HG03103 (cell line): ENCODE measurements around the gene NDOR1.
A peak's percentile ranks its signal among the peaks of the same experiment; 100 is the strongest.

Source experiments
- ATAC-seq: cut with Tn5 transposase; IDR thresholded peaks from one replicate; pipeline ENCODE4 v1.9.1; 2021; ENCODE audit warnings: low read depth; ENCODE audit not compliant: unreplicated experiment

NDOR1 gene

DNA sequence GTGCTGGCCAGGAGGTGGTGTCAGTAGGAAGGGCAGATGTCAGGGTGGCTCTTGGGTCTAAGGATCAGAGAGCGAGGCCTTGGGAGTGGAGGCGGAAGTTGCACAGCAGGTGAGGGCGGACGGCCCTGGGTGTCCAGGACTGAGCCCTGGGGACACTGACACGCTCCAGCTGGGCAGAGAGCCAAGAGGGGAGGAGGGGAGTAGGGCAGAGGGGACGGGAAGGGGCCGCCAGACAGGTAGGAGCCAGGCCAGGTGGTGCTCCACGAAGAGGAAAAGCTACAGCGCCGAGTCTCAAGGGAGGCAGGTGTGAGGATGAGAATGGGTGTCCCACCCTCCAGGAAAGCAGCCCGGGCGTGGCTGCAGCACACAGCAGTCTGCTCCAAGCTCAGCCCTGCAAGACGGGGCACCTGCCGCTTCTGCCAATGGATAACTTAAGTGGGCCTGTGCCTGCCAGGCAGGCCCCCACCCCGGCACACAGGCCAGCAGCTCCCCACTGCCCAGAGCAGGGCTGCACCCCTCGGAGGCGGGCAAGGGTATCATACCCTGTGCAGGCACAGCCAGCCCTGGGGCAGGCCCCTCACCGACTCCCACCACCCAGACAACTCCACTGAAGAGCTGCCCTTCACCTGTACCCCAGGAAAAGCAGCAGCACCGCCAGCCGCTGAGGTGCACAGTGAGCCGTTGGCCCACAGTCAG is 9.8 kb upstream of the NDOR1 start:
- no peak for ATAC-seq

DNA sequence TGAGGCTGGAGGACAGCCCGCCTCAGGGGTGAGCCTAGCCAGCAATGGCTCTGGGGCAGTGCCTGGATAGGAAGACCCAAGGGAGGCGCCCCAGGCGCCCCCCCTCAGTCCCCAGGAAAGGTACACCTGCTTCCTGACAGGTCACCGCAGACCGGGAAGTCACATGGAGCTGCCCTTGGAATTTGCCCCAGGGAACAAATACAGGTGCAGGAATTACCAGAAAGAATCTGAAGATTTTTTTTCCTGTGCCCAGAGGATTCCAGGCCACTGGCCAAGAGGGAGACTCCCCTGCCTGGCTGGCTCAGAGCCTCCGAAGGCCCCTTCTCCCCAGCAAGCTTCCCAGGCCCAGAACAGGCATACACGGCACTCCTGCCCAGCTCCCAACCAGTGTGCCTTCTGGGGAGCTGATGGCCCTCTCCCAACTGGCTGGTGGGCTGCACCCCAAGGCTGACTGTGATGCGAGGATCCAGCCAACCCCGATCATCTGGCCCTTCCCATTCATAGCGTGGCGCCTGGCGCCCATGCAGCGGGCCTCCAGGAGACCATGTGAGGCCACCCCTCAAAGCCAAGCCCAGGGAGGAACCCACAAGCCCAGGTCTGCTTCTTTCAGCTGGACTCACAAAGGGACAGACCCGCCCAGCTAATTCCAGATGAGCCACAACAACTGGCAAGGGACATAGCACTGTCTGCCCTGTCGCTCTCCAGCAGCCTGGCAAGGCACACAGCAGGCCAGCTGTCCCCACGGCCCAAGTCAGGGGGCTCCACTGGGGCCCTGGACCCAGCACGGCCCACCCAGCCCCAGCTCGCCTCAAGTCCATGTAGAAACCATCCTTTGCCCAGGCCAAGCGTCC is 7.2 kb upstream of the NDOR1 start:
- ATAC-seq = no peak

DNA sequence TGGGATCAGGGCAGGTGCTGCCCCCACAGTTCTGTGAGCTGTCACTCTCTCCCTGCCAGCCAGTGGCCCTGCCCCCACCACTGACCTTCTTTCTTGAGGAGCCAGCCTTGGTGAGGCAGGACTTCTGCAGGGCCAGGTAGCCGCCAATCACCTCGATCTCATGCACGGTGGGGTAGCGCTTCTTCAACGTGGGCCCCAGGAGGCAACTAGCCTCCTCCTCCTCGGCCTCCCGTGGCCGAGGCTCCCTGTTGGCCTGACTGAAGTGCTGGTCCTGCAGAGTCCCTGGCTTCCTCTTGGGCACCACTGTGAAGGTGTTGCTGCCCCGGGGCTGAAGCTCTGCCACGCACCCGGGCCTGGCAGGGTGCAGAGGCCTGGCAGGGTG is 6.6 kb upstream of the NDOR1 start:
- ATAC-seq = no peak

DNA sequence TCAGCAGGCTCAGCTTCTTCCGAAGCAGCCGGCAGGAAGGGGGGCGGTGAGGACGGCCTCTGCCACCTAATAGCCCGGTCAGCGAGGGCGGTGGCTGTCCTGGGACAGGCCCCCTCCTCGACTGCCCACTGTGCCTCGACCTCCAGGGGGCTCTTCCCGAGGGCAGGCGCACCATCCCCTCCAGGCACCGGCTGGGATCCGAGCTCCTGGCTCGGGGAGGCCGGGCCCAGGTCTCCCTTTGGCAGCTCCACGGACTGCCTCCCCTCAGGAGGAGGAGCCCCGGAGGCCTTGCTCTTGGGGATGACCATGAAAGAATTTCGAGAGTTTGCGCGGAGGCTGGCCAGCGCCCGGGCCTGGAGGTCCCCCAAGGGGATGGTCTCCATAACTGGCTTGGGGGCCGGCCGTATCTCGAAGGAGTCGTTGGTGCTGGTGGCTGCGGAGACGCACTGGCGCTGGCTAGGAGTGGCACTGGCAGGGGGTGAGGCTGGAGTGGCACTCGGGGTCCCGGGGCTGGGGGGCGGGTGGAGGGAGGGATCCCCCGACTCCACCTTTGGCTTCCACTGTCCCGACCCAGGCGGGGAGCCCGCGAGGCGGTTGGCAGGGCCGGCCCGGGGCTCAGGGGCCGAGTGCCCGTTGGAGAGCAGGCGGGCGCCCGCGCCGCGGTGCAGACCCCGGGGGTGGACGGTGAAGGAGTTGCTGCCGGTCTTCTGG is 5.9 kb upstream of the NDOR1 start:
- ATAC-seq = no peak

DNA sequence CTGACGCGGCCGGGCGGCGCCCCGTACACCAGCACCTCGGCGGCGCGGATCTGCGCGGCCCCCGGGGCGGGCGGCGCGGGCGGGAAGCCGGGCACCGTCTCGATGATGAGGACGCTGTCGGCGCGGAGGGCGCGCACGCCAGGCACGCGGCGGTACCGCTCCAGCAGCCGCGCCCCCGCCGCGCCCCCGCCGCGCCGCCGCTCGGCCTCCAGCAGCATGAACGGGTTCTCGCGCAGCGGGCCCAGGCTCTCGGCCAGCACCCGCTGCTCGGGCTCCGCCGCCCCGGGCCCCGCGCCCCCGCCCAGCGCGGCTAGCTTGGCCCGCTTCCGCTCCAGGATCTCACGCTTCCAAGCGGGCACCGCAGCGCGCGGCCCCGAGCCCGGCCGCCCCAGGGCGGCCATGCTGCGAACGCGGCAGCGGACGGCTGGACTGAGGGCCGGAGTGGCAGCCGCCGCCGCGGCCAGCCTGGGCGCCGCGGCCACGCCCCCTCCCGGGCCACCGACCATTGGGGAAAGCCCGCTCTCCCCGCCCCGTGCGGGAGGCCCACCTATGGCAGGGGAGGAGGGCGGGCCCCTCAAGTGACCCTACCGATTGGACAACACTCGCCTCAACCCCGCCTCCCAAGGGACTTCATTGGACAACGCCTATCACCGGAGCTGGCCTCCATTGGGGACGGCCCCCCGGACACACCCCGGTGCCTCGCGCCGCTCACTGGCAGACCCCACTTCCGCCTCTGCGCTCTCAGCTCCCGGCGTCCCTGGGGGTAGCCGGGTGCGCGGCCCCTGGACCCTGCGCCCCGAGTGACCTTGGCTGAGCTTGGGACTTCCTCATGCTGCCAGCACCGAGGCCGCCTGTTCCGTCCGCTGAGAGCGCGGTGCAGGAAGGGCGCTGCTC is 4.9 kb upstream of the NDOR1 start, which contains the start of gene TPRN:
Gene TPRN (minus strand): TSS at position 431 of the 894 bp plus-strand sequence. CDS start 30 bp downstream, at position 401.
- ATAC-seq = peak; percentile 81

DNA sequence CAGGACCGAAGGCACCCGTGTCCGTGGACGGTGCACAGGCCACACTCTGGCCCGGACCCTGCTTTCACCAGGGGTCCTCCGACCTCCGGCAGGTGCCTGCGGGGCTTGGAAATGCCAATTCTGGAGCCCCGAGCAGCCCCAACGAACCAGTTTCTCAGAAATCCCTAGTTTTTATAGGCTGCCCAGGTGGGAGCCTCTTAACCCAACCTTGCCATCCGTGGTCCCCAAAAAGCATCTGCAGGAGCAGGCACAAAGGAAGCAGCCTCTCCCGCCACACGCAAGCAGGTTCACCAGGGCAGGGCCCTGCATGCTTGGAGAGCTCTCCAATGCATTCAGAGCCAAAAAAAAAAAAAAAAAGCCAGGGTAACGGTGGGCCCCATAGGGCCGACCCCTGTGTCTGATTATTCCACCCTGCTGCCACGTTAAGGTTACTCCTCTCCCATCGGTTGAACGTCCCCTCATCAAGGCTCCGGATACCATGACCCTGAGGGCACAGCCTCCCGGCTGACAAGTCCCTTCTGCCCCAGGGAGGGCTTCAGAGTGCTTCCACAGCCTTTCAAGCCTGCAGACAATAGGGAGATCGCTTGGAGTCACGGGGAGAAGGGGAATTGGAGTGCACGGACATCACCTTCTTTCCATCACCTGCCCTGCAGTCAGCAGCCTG is 4.2 kb upstream of the NDOR1 start:
- ATAC-seq = no peak

DNA sequence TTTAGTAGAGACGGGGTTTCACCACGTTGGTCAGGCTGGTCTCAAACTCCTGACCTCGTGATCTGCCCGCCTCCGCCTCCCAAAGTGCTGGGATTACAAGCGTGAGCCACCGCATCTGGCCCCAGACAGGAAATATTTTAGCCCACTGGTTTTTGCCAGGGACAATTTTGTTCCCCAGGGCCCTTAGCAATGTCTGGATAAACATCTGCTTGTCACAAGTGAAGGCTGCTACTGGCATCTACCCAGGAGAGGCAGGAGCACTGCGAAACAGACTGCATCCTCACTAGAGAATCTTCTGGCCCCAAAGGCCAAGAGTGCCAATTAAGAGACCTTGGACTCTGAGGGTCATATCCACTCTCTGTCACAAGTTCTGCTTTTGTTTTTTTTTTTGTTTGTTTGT is 2.5 kb upstream of the NDOR1 start:
- no peak for ATAC-seq

GRCh38 chr9:137204731-137205125 is 772 bp upstream of the NDOR1 start:
- no peak for ATAC-seq

GRCh38 chr9:137206602-137207001 is 1.1 kb downstream of the NDOR1 start:
- no peak for ATAC-seq

- no peak for ATAC-seq
Measured at GRCh38 chr9:137211532-137211931, 6.0 kb downstream of the NDOR1 start.

- ATAC-seq = no peak
Measured at GRCh38 chr9:137212520-137212919, 7.0 kb downstream of the NDOR1 start.

DNA sequence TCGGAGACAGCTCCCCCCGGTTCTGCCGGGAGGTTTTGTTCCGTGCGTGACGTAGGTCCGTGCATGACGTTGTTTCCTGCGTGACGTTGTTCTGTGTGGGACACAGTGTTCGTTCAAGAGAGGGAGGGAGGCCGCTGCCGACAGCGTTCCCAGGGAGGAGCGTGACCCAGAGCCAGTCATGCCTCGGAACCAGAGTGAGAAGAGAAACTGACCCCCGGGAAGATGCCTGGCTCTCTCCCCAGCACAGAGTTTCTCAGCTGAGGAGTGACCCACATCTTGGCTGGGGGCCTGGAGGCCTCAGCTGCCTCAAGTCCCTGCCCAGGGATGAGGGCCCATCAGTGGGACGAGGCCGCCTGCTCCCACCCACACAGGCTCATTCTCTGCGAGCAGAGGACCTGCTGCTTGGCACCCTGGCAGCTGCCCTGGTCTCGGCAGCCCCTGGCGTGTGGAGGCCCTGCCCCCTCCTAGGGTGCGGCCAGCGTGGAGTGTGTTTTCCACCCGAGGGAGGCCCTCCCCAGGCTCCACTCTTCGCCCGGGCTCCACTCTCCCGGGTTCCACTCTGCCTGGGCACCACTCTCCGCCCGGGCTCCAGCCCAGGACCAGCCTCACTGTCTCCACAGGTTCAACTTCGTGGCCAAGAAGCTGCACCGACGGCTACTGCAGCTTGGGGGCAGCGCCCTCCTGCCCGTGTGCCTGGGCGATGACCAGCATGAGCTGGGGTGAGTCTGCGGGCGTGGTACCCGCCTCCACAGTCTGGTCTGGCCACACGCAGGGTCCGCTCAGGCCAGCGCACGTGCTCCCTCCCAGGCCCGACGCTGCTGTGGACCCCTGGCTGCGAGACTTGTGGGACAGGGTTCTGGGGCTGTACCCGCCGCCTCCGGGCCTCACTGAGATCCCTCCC is 7.9 kb downstream of the NDOR1 start:
- ATAC-seq = no peak

GRCh38 chr9:137214620-137215019 is 9.1 kb downstream of the NDOR1 start:
- ATAC-seq = no peak

- ATAC-seq = no peak
Measured at GRCh38 chr9:137215196-137215986, 9.9 kb downstream of the NDOR1 start.

- no peak for ATAC-seq
Measured at GRCh38 chr9:137216188-137216965, 10.9 kb downstream of the NDOR1 start.

DNA sequence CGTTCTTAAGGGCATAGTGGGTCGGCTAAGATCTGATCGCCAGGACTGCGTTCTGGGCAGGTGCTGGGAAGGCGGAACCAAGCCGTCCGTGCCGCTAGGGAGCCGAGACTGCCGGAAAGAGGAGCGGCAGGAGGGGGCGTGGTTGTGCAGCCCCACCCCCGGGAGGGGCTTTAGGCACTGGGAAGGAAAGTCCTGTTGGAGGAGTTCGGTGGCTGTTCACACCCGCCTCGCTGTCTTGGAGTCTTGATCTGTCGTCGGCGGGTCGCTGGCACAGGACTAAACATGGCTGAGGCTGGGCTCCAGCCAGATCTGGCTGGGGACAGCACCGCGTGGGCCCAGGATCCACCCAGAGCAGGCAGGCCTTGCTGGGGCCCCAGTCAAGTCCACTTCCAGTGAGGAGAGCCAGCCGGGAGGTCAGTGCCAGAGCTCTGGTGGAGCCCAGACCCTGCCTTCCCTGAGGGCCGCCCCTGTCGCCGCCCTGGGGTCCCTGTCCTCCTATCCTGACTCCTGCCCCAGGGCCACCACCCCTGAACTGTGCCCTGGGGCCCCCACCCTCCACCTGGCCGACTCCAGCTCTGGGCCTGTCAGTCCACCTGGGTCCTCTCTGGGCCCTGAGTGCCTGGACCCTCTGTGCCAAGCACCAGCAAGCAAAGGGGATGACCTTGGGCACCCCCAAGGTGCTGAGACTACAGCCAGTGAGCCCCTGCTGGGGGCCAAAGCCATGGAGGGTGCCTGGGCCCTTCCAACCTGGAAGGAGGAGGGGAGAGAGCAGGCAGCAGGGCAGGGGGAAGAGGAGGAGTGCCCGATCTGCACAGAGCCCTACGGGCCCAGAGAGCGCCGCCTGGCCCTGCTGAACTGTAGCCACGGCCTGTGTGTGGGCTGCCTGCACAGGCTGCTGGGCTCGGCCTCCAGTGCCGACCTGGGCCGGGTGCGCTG is 12.0 kb downstream of the NDOR1 start:
- ATAC-seq = no peak
